Astrocyte of the spinal cord (primary cell): Measurements from ENCODE around the gene SMG6.

ENCODE experiments used
- DNase-seq: peaks from one replicate; pipeline ENCODE4 v3.0.0; 2011; ENCODE audit warnings: low read depth, low spot score
- H3K4me3 ChIP-seq: 2 replicates; pipeline ENCODE4 v1.5.1; 2011; ENCODE audit warnings: low read depth, mild to moderate bottlenecking, low read length, moderate library complexity
- CTCF ChIP-seq: IDR thresholded peaks from 2 replicates; pipeline ENCODE4 v1.5.1; 2012; ENCODE audit warnings: low read depth, mild to moderate bottlenecking, low read length, inconsistent platforms
- in situ Hi-C: cut with HindIII; loops from 2 replicates; pipeline ENCODE4 v1.10.0; 2017; ENCODE audit warnings: low sequenced_read_pairs

Gene SMG6

GRCh38 chr17:2050300-2051060 lies 253.1 kb downstream of the SMG6 start:
- TF ChIP-seq CTCF: no peak
- peak; percentile 70 for DNase-seq
- in situ Hi-C loops: no loop called here
- peak overlapping the region; percentile 35 for H3K4me3 ChIP-seq

- no peak for TF ChIP-seq CTCF
- peak; percentile 80 for DNase-seq
- H3K4me3 ChIP-seq: peak overlapping the region; percentile 63
- in situ Hi-C loops: loop anchor here (25.0 kb wide), 1 partner anchor 137 kb away; no protein-coding TSS in a partner anchor
These were observed 254.0 kb downstream of the SMG6 start for GRCh38 chr17:2049333-2050299.

- in situ Hi-C loops: loop anchor here (25.0 kb wide), 1 partner anchor 137 kb away; no protein-coding TSS in a partner anchor
- H3K4me3 ChIP-seq: peak overlapping the region; percentile 63
- no peak for DNase-seq
- no peak for TF ChIP-seq CTCF
These were observed 254.8 kb downstream of the SMG6 start for GRCh38 chr17:2048805-2049204.

GRCh38 chr17:2047590-2047989 lies 256.0 kb downstream of the SMG6 start:
- in situ Hi-C loops: loop anchor here (25.0 kb wide), 1 partner anchor 135 kb away; no protein-coding TSS in a partner anchor
- no peak overlapping the region for H3K4me3 ChIP-seq
- no peak for TF ChIP-seq CTCF
- no peak for DNase-seq

GRCh38 chr17:2044263-2044894 lies 259.2 kb downstream of the SMG6 start:
- no peak overlapping the region for H3K4me3 ChIP-seq
- TF ChIP-seq CTCF: no peak
- DNase-seq: no peak
- in situ Hi-C loops: loop anchor here (25.0 kb wide), 1 partner anchor 132 kb away; no protein-coding TSS in a partner anchor

GRCh38 chr17:2043785-2044184 lies 259.8 kb downstream of the SMG6 start:
- no peak overlapping the region for H3K4me3 ChIP-seq
- TF ChIP-seq CTCF: no peak
- peak; percentile 44 for DNase-seq
- in situ Hi-C loops: loop anchor here (25.0 kb wide), 1 partner anchor 131 kb away; no protein-coding TSS in a partner anchor
